ENCODE data around the gene VPS8. TPM values are rescaled to one million over a fixed set of nuclear protein-coding genes. Genes with fewer than 3 reads are reported as not detected.

The VPS8 gene
- total and polyA plus RNA-seq, 4 donors: 49.3 to 155 (median 66.4) TPM

- no peaks in the 10 kb centered on the region for H3K9me3 ChIP-seq (ENCODE audit: control insufficient read depth, insufficient read depth, low read length)
- no peak for DNase-seq (ENCODE audit: low read depth in 4 of 6, low spot score in 6 of 6)
- H3K4me1 ChIP-seq (ENCODE audit: control insufficient read depth, insufficient read depth, low read length): no peaks in the 10 kb centered on the region
- H3K27ac ChIP-seq (ENCODE audit: low read depth, low read length): no peak overlapping the region
- no peaks in the 10 kb centered on the region for H3K36me3 ChIP-seq (ENCODE audit: control insufficient read depth, insufficient read depth, low read length)
- no peaks in the 10 kb centered on the region for H3K27me3 ChIP-seq (ENCODE audit: control insufficient read depth, insufficient read depth, low read length)
- no peak overlapping the region for H3K4me3 ChIP-seq (ENCODE audit: low read depth, low read length)
These were observed 33.9 kb downstream of the VPS8 start for GRCh38 chr3:184845819-184846218.

DNA sequence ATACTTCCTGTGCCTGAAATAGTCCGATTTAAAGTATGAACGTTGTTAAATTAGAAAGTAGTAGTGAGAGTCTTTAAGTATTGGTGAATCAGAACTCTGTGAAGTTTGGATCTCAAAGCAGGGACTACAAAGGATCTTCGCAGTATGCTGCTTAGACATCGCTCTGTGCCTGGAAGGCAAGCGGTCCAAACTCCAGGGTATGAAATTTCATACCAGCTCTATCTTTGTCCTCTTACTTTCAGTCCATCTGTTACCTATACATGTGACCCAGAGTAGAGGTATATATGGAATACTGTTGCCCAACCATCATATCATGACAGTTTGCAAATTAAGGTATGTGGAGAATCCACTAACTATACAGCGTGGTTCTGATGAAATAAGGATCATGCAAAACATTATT lies 34.5 kb downstream of the VPS8 start:
- Histone ChIP-seq H3K36me3 (ENCODE audit: control insufficient read depth, insufficient read depth, low read length) (no peaks in the 10 kb centered on the region), H3K27ac (ENCODE audit: low read depth, low read length) (no peak overlapping the region), H3K9me3 (ENCODE audit: control insufficient read depth, insufficient read depth, low read length) (no peaks in the 10 kb centered on the region), H3K4me1 (ENCODE audit: control insufficient read depth, insufficient read depth, low read length) (no peaks in the 10 kb centered on the region), H3K4me3 (ENCODE audit: low read depth, low read length) (no peak overlapping the region), H3K27me3 (ENCODE audit: control insufficient read depth, insufficient read depth, low read length) (no peaks in the 10 kb centered on the region)
- no peak for DNase-seq (ENCODE audit: low read depth in 4 of 6, low spot score in 6 of 6)
- 100% methylated on average over 4 of the region's 6 CpGs for WGBS (ENCODE audit: insufficient coverage)

GRCh38 chr3:184848934-184849333 lies 37.0 kb downstream of the VPS8 start:
- no peak overlapping the region for H3K4me3 ChIP-seq (ENCODE audit: low read depth, low read length)
- no peak overlapping the region for H3K27ac ChIP-seq (ENCODE audit: low read depth, low read length)
- H3K9me3 ChIP-seq (ENCODE audit: control insufficient read depth, insufficient read depth, low read length): no peaks in the 10 kb centered on the region
- H3K4me1 ChIP-seq (ENCODE audit: control insufficient read depth, insufficient read depth, low read length): no peaks in the 10 kb centered on the region
- no CpG with 5 or more reads among the region's 4 CpGs for WGBS (ENCODE audit: insufficient coverage)
- DNase-seq (ENCODE audit: low read depth in 4 of 6, low spot score in 6 of 6): no peak
- no peaks in the 10 kb centered on the region for H3K27me3 ChIP-seq (ENCODE audit: control insufficient read depth, insufficient read depth, low read length)
- H3K36me3 ChIP-seq (ENCODE audit: control insufficient read depth, insufficient read depth, low read length): peaks cover 6% of the 10 kb centered on the region

DNA sequence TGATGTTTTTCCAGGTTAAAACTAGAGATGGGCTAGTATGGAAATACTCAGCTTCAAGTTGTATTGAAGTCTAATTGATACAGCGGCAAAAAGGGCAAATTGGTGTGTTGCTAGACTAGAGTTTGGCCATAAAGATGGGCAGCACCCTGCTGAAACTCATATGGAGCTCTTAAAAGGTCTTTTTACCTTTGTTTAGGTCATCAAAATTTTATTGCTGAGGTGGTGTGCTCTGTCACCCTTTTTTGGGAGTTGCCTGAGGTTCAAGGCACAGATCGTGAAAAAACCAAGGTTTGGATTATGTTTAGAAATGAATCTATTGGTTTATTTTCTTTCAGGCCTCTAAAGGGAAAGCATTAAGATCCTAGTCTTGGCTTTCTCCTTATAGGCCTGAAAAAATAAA lies 38.2 kb downstream of the VPS8 start:
- Histone ChIP-seq H3K27me3 (ENCODE audit: control insufficient read depth, insufficient read depth, low read length) (no peaks in the 10 kb centered on the region), H3K9me3 (ENCODE audit: control insufficient read depth, insufficient read depth, low read length) (no peaks in the 10 kb centered on the region), H3K4me3 (ENCODE audit: low read depth, low read length) (no peak overlapping the region), H3K4me1 (ENCODE audit: control insufficient read depth, insufficient read depth, low read length) (no peaks in the 10 kb centered on the region), H3K27ac (ENCODE audit: low read depth, low read length) (no peak overlapping the region), H3K36me3 (ENCODE audit: control insufficient read depth, insufficient read depth, low read length) (peaks cover 6% of the 10 kb centered on the region)
- no peak for DNase-seq (ENCODE audit: low read depth in 4 of 6, low spot score in 6 of 6)
- WGBS (ENCODE audit: insufficient coverage): 100% methylated on average over 1 of the region's 2 CpGs

- Histone ChIP-seq H3K27me3 (ENCODE audit: control insufficient read depth, insufficient read depth, low read length) (no peaks in the 10 kb centered on the region), H3K4me1 (ENCODE audit: control insufficient read depth, insufficient read depth, low read length) (no peaks in the 10 kb centered on the region), H3K36me3 (ENCODE audit: control insufficient read depth, insufficient read depth, low read length) (peaks cover 13% of the 10 kb centered on the region), H3K27ac (ENCODE audit: low read depth, low read length) (no peak overlapping the region), H3K4me3 (ENCODE audit: low read depth, low read length) (no peak overlapping the region), H3K9me3 (ENCODE audit: control insufficient read depth, insufficient read depth, low read length) (no peaks in the 10 kb centered on the region)
- no CpG with 5 or more reads among the region's 2 CpGs for WGBS (ENCODE audit: insufficient coverage)
- no peak for DNase-seq (ENCODE audit: low read depth in 4 of 6, low spot score in 6 of 6)
These were observed 45.1 kb downstream of the VPS8 start for GRCh38 chr3:184857099-184857498.

- Histone ChIP-seq H3K27ac (ENCODE audit: low read depth, low read length) (no peak overlapping the region), H3K9me3 (ENCODE audit: control insufficient read depth, insufficient read depth, low read length) (no peaks in the 10 kb centered on the region), H3K27me3 (ENCODE audit: control insufficient read depth, insufficient read depth, low read length) (no peaks in the 10 kb centered on the region), H3K36me3 (ENCODE audit: control insufficient read depth, insufficient read depth, low read length) (peaks cover 7% of the 10 kb centered on the region), H3K4me3 (ENCODE audit: low read depth, low read length) (no peak overlapping the region), H3K4me1 (ENCODE audit: control insufficient read depth, insufficient read depth, low read length) (no peaks in the 10 kb centered on the region)
- no peak for DNase-seq (ENCODE audit: low read depth in 4 of 6, low spot score in 6 of 6)
These were observed 52.0 kb downstream of the VPS8 start for GRCh38 chr3:184864000-184864399.

GRCh38 chr3:184868477-184868876 lies 56.5 kb downstream of the VPS8 start:
- Histone ChIP-seq H3K4me1 (ENCODE audit: control insufficient read depth, insufficient read depth, low read length) (no peaks in the 10 kb centered on the region), H3K27ac (ENCODE audit: low read depth, low read length) (no peak overlapping the region), H3K36me3 (ENCODE audit: control insufficient read depth, insufficient read depth, low read length) (peaks cover 7% of the 10 kb centered on the region), H3K27me3 (ENCODE audit: control insufficient read depth, insufficient read depth, low read length) (no peaks in the 10 kb centered on the region), H3K4me3 (ENCODE audit: low read depth, low read length) (no peak overlapping the region), H3K9me3 (ENCODE audit: control insufficient read depth, insufficient read depth, low read length) (no peaks in the 10 kb centered on the region)
- DNase-seq (ENCODE audit: low read depth in 4 of 6, low spot score in 6 of 6): no peak
- WGBS (ENCODE audit: insufficient coverage): no CpG with 5 or more reads among the region's 2 CpGs

DNA sequence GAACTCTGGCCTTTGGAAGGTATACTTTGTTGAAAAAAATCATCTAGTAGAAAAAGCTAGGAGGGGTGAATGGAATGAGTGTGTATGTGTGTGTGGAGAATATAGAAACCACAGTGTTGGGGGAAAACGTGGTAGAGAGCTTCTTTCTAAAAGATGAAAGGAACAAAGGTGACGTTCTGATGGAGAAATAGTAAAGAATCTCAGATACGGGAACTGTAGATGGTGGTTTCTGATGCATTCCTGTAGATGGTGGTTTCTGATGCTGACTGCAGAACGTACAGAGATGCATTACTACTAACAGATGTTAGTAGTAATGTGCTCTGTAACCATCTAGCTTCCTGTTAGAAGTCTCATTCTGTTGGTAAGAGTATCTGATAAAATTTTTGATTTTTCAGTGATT lies 60.2 kb downstream of the VPS8 start:
- 77% methylated on average over 3 of the region's 4 CpGs for WGBS (ENCODE audit: insufficient coverage)
- H3K4me3 ChIP-seq (ENCODE audit: low read depth, low read length): no peak overlapping the region
- H3K36me3 ChIP-seq (ENCODE audit: control insufficient read depth, insufficient read depth, low read length): no peaks in the 10 kb centered on the region

DNA sequence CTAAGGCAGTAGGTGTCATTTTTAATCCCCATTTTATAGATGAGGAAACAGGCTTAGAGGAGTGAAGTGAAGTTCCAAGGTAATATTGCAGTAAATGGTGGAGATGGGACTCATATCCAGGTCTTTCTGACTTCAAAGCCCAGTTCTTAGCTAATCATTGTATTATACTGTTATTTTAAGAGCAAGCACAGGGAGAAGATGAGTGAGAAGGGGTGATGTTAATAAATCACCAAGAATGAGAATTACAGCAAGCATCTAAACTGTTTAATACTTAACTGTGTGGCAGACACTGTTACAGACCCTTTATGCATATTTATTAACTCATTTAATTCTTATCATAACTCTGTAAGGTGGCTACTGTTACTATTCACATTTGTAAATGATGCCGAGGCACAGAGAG lies 61.2 kb downstream of the VPS8 start:
- WGBS (ENCODE audit: insufficient coverage): no CpG with 5 or more reads among the region's 1 CpG
- no peak overlapping the region for H3K27ac ChIP-seq (ENCODE audit: low read depth, low read length)

More for the DNA sequence above, 60.2 kb downstream of the VPS8 start:
- no peaks in the 10 kb centered on the region for H3K4me1 ChIP-seq (ENCODE audit: control insufficient read depth, insufficient read depth, low read length)
- no peak for DNase-seq (ENCODE audit: low read depth in 4 of 6, low spot score in 6 of 6)
- H3K27me3 ChIP-seq (ENCODE audit: control insufficient read depth, insufficient read depth, low read length): no peaks in the 10 kb centered on the region
- no peak overlapping the region for H3K27ac ChIP-seq (ENCODE audit: low read depth, low read length)
- H3K9me3 ChIP-seq (ENCODE audit: control insufficient read depth, insufficient read depth, low read length): no peaks in the 10 kb centered on the region

GRCh38 chr3:184874709-184875644 lies 63.0 kb downstream of the VPS8 start:
- whole genome bisulfite sequencing (ENCODE audit: insufficient coverage): 68% methylated on average over 5 of the region's 5 CpGs
- Histone ChIP-seq H3K4me3 (ENCODE audit: low read depth, low read length) (no peak overlapping the region), H3K27ac (ENCODE audit: low read depth, low read length) (no peak overlapping the region), H3K36me3 (ENCODE audit: control insufficient read depth, insufficient read depth, low read length) (no peaks in the 10 kb centered on the region), H3K4me1 (ENCODE audit: control insufficient read depth, insufficient read depth, low read length) (no peaks in the 10 kb centered on the region), H3K27me3 (ENCODE audit: control insufficient read depth, insufficient read depth, low read length) (no peaks in the 10 kb centered on the region), H3K9me3 (ENCODE audit: control insufficient read depth, insufficient read depth, low read length) (no peaks in the 10 kb centered on the region)
- DNase-seq (ENCODE audit: low read depth in 4 of 6, low spot score in 6 of 6): peak; percentile 15 to 88 (median 24)

More for the DNA sequence above, 61.2 kb downstream of the VPS8 start:
- Histone ChIP-seq H3K9me3 (ENCODE audit: control insufficient read depth, insufficient read depth, low read length) (no peaks in the 10 kb centered on the region), H3K36me3 (ENCODE audit: control insufficient read depth, insufficient read depth, low read length) (no peaks in the 10 kb centered on the region), H3K27me3 (ENCODE audit: control insufficient read depth, insufficient read depth, low read length) (no peaks in the 10 kb centered on the region), H3K4me1 (ENCODE audit: control insufficient read depth, insufficient read depth, low read length) (no peaks in the 10 kb centered on the region), H3K4me3 (ENCODE audit: low read depth, low read length) (no peak overlapping the region)
- DNase-seq (ENCODE audit: low read depth in 4 of 6, low spot score in 6 of 6): no peak
